ENCODE results near the gene ADAM8.

The ADAM8 gene

GRCh38 chr10:133299738-133300137, 23.1 kb upstream of the ADAM8 start:
- no peak overlapping the region for H3K4me3 ChIP-seq (replicated peaks; ENCODE audit: low read depth, low read length)
- no peak for DNase-seq (ENCODE audit: extremely low read depth, low read depth)
- TF ChIP-seq CTCF (IDR thresholded peaks at IDR 0.05; ENCODE audit: low read depth, low read length, missing control alignments) = no peak

GRCh38 chr10:133299224-133299623, 22.6 kb upstream of the ADAM8 start:
- no peak for DNase-seq (ENCODE audit: extremely low read depth, low read depth)
- TF ChIP-seq CTCF (IDR thresholded peaks at IDR 0.05; ENCODE audit: low read depth, low read length, missing control alignments) = no peak
- H3K4me3 ChIP-seq (replicated peaks; ENCODE audit: low read depth, low read length) = no peak overlapping the region

- no peak overlapping the region for H3K4me3 ChIP-seq (replicated peaks; ENCODE audit: low read depth, low read length)
- TF ChIP-seq CTCF (IDR thresholded peaks at IDR 0.05; ENCODE audit: low read depth, low read length, missing control alignments) = no peak
- DNase-seq (ENCODE audit: extremely low read depth, low read depth) = no peak
These were observed 21.8 kb upstream of the ADAM8 start for GRCh38 chr10:133298466-133298865.

GRCh38 chr10:133297504-133297903, 20.8 kb upstream of the ADAM8 start:
- H3K4me3 ChIP-seq (replicated peaks; ENCODE audit: low read depth, low read length) = no peak overlapping the region
- TF ChIP-seq CTCF (IDR thresholded peaks at IDR 0.05; ENCODE audit: low read depth, low read length, missing control alignments) = no peak
- DNase-seq (ENCODE audit: extremely low read depth, low read depth) = no peak

GRCh38 chr10:133295426-133296320, 19.0 kb upstream of the ADAM8 start:
- no peak for TF ChIP-seq CTCF (IDR thresholded peaks at IDR 0.05; ENCODE audit: low read depth, low read length, missing control alignments)
- no peak for DNase-seq (ENCODE audit: extremely low read depth, low read depth)
- H3K4me3 ChIP-seq (replicated peaks; ENCODE audit: low read depth, low read length) = no peak overlapping the region

GRCh38 chr10:133294189-133294588, 17.5 kb upstream of the ADAM8 start:
- DNase-seq (ENCODE audit: extremely low read depth, low read depth) = no peak
- TF ChIP-seq CTCF (IDR thresholded peaks at IDR 0.05; ENCODE audit: low read depth, low read length, missing control alignments) = no peak
- H3K4me3 ChIP-seq (replicated peaks; ENCODE audit: low read depth, low read length) = no peak overlapping the region

GRCh38 chr10:133293810-133294119, 17.1 kb upstream of the ADAM8 start:
- no peak overlapping the region for H3K4me3 ChIP-seq (replicated peaks; ENCODE audit: low read depth, low read length)
- no peak for TF ChIP-seq CTCF (IDR thresholded peaks at IDR 0.05; ENCODE audit: low read depth, low read length, missing control alignments)
- DNase-seq (ENCODE audit: extremely low read depth, low read depth) = no peak
